Measurements from ENCODE around the gene AGAP1.

AGAP1 gene

GRCh38 chr2:236025892-236026291 lies 532.0 kb downstream of the AGAP1 start:
- DNase-seq (ENCODE audit: low read depth) = no peak
- no peak for TF ChIP-seq CTCF (conservative IDR thresholded peaks at IDR 0.05; ENCODE audit: low read depth, low read length)
- H3K4me3 ChIP-seq (ENCODE audit: low read depth, low read length) = no peak overlapping the region

DNA sequence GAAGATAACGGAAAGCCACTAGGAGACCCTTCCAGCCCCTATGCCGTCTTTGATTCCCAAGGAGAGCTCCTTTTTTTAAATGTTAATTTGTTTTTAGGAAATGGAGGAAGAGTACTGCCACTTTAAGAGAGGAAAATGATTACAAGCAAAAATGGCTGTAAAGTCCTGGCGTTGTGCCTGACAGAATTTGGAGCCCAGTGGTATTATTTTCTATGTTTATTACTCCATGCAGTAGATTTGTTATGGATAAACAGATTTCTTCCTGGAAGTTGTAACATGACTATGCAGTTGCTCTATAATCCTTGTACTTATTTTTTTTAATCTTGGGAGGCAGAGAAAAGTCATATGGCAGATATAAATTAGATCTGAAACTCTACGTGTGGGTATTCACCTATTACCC lies 533.0 kb downstream of the AGAP1 start:
- no peak for DNase-seq (ENCODE audit: low read depth)
- no peak for TF ChIP-seq CTCF (conservative IDR thresholded peaks at IDR 0.05; ENCODE audit: low read depth, low read length)

DNA sequence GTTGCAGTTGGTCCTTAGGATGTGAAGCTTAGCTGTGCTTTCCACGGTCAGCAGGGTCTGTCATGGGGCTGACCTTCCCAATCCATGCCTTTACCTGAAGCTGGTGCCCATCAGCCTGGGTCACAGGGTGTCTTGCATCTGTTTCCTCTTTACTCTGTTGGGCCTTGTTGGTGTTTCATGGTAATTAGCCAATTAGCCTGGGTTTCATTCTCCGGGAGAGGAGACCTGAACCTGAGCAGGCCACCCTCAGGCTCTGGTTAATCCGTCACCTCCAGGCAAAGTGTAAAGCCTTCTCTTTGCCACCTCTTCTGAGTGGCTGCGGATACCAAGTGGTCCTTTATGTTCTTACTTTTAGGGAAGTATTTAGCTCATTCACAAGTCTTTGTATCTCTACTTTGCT lies 534.2 kb downstream of the AGAP1 start:
- H3K4me3 ChIP-seq (ENCODE audit: low read depth, low read length) = no peak overlapping the region
- TF ChIP-seq CTCF (conservative IDR thresholded peaks at IDR 0.05; ENCODE audit: low read depth, low read length) = no peak

More for the DNA sequence above, 533.0 kb downstream of the AGAP1 start:
- no peak overlapping the region for H3K4me3 ChIP-seq (ENCODE audit: low read depth, low read length)

DNA sequence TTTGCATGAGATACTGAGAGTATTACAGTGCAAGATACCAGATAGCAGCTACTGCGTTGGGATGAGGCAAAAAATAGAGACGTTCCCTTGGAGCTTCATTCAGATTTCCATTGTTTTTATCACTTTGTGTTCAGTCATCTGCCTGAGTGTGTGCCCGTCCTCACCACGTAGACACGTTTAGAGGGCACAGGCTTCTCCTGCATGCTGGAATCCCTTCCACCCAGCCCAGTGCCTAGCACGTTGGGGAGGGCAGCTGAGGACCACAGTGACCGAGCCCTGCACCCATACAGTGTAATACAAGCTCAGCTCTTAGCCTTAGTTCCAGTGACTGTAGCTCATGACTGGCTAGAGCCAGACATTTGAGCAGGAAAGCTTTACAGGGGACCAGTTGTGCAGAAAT lies 539.6 kb downstream of the AGAP1 start:
- DNase-seq (ENCODE audit: low read depth) = no peak
- TF ChIP-seq CTCF (conservative IDR thresholded peaks at IDR 0.05; ENCODE audit: low read depth, low read length) = no peak
- no peak overlapping the region for H3K4me3 ChIP-seq (ENCODE audit: low read depth, low read length)

More for the DNA sequence above, 534.2 kb downstream of the AGAP1 start:
- no peak for DNase-seq (ENCODE audit: low read depth)

- no peak for DNase-seq (ENCODE audit: low read depth)
- no peak for TF ChIP-seq CTCF (conservative IDR thresholded peaks at IDR 0.05; ENCODE audit: low read depth, low read length)
- H3K4me3 ChIP-seq (ENCODE audit: low read depth, low read length) = no peak overlapping the region
These were observed 541.1 kb downstream of the AGAP1 start for GRCh38 chr2:236034974-236035373.

- TF ChIP-seq CTCF (conservative IDR thresholded peaks at IDR 0.05; ENCODE audit: low read depth, low read length) = no peak
- H3K4me3 ChIP-seq (ENCODE audit: low read depth, low read length) = no peak overlapping the region
These were observed 542.2 kb downstream of the AGAP1 start for GRCh38 chr2:236036045-236036444.

DNA sequence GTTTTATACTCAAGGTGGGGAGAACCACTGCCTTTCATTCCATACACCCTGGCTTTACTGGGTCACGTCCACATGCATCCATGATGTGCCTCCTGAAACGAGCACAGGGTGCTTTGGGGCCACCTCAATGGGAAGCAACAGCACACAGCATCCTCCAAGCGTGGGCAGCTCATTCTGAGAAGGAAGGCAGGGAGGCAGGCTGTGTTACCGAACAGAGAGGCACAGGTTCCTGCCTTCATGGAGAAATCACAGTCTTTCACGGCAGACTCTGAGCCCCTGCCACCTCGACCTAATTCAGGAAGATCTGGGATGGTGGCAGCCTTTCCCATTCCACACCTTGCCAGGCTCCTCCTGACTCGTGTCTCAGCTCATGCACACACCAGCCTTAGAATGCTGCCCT lies 544.3 kb downstream of the AGAP1 start:
- no peak for TF ChIP-seq CTCF (conservative IDR thresholded peaks at IDR 0.05; ENCODE audit: low read depth, low read length)
- no peak overlapping the region for H3K4me3 ChIP-seq (ENCODE audit: low read depth, low read length)
- DNase-seq (ENCODE audit: low read depth) = no peak

More at GRCh38 chr2:236036045-236036444, 542.2 kb downstream of the AGAP1 start:
- no peak for DNase-seq (ENCODE audit: low read depth)
